HEK293 (cell line): ENCODE data around the gene DMPK.

Experiments used
- AEBP2 ChIP-seq: fragments of 450-650 bp; formaldehyde crosslinking; IDR thresholded peaks from 2 replicates; pipeline ENCODE4 v1.5.1; 2016; ENCODE audit warnings: missing biosample characterization, missing genetic modification characterization, borderline replicate concordance
- BCL6B ChIP-seq: fragments of 450-650 bp; formaldehyde crosslinking; IDR thresholded peaks from 2 replicates; pipeline ENCODE4 v1.5.1; 2017; ENCODE audit warnings: missing biosample characterization, missing genetic modification characterization
- CTCF ChIP-seq: fragments of 450-650 bp; formaldehyde crosslinking; IDR thresholded peaks from 2 replicates; pipeline ENCODE4 v1.5.1; 2016; ENCODE audit warnings: missing biosample characterization, missing genetic modification characterization
- GLIS1 ChIP-seq: fragments of 450-650 bp; formaldehyde crosslinking; IDR thresholded peaks from 2 replicates; pipeline ENCODE4 v1.5.1; 2016; ENCODE audit warnings: missing biosample characterization, missing genetic modification characterization
- MYNN ChIP-seq: fragments of 450-650 bp; formaldehyde crosslinking; IDR thresholded peaks from 2 replicates; pipeline ENCODE4 v1.5.1; 2016; ENCODE audit warnings: missing biosample characterization, missing genetic modification characterization, borderline replicate concordance
- PRDM1 ChIP-seq: fragments of 450-650 bp; formaldehyde crosslinking; IDR thresholded peaks from 2 replicates; pipeline ENCODE4; 2016; ENCODE audit warnings: missing biosample characterization, missing genetic modification characterization
- PRDM4 ChIP-seq: fragments of 450-650 bp; formaldehyde crosslinking; IDR thresholded peaks from 2 replicates; pipeline ENCODE4 v1.5.1; 2017; ENCODE audit warnings: missing biosample characterization, missing genetic modification characterization
- SETDB1 ChIP-seq: IDR thresholded peaks from one replicate; pipeline ENCODE4 v1.6.1; 2017; ENCODE audit warnings: mild to moderate bottlenecking, low read length, moderate library complexity, mixed read lengths; ENCODE audit not compliant: insufficient read length
- ZNF114 ChIP-seq: fragments of 450-650 bp; formaldehyde crosslinking; IDR thresholded peaks from 2 replicates; pipeline ENCODE4 v1.5.0; 2017; ENCODE audit warnings: missing biosample characterization, missing genetic modification characterization
- ZNF138 ChIP-seq: fragments of 450-650 bp; formaldehyde crosslinking; IDR thresholded peaks from 2 replicates; pipeline ENCODE4 v1.5.1; 2016; ENCODE audit warnings: missing biosample characterization, missing genetic modification characterization, borderline replicate concordance
- ZNF157 ChIP-seq: fragments of 450-650 bp; formaldehyde crosslinking; IDR thresholded peaks from 2 replicates; pipeline ENCODE4 v1.5.1; 2016; ENCODE audit warnings: missing biosample characterization, missing genetic modification characterization
- ZNF16 ChIP-seq: fragments of 450-650 bp; formaldehyde crosslinking; IDR thresholded peaks from 2 replicates; pipeline ENCODE4 v1.5.1; 2016; ENCODE audit warnings: low read depth, missing biosample characterization, missing genetic modification characterization
- ZNF174 ChIP-seq: fragments of 450-650 bp; formaldehyde crosslinking; IDR thresholded peaks from 2 replicates; pipeline ENCODE4 v1.5.0; 2017; ENCODE audit warnings: missing biosample characterization, mild to moderate bottlenecking, missing genetic modification characterization
- ZNF239 ChIP-seq: fragments of 450-650 bp; formaldehyde crosslinking; IDR thresholded peaks from 2 replicates; pipeline ENCODE4 v1.5.1; 2016; ENCODE audit warnings: missing biosample characterization, missing genetic modification characterization
- ZNF248 ChIP-seq: fragments of 450-650 bp; formaldehyde crosslinking; IDR thresholded peaks from 2 replicates; pipeline ENCODE4 v1.5.1; 2017; ENCODE audit warnings: missing biosample characterization, missing genetic modification characterization
- ZNF26 ChIP-seq: fragments of 450-650 bp; formaldehyde crosslinking; IDR thresholded peaks from 2 replicates; pipeline ENCODE4 v1.5.1; 2016; ENCODE audit warnings: missing biosample characterization, missing genetic modification characterization
- ZNF335 ChIP-seq: fragments of 450-650 bp; formaldehyde crosslinking; conservative IDR thresholded peaks from 2 replicates; pipeline ENCODE4 v1.5.1; 2016; ENCODE audit warnings: missing biosample characterization, missing genetic modification characterization
- ZNF391 ChIP-seq: fragments of 450-650 bp; formaldehyde crosslinking; IDR thresholded peaks from 2 replicates; pipeline ENCODE4 v1.5.1; 2016; ENCODE audit warnings: low read depth, missing biosample characterization, missing genetic modification characterization, borderline replicate concordance
- ZNF394 ChIP-seq: fragments of 450-650 bp; formaldehyde crosslinking; IDR thresholded peaks from 2 replicates; pipeline ENCODE4 v1.5.1; 2016; ENCODE audit warnings: missing biosample characterization, missing genetic modification characterization, mild to moderate bottlenecking, moderate library complexity, borderline replicate concordance
- ZNF518A ChIP-seq: fragments of 450-650 bp; formaldehyde crosslinking; conservative IDR thresholded peaks from 2 replicates; pipeline ENCODE4 v1.5.1; 2016; ENCODE audit warnings: low read depth, missing biosample characterization, missing genetic modification characterization
- ZNF548 ChIP-seq: fragments of 450-650 bp; formaldehyde crosslinking; IDR thresholded peaks from 2 replicates; pipeline ENCODE4 v1.5.1; 2016; ENCODE audit warnings: missing biosample characterization, missing genetic modification characterization
- ZNF561 ChIP-seq: fragments of 450-650 bp; IDR thresholded peaks from 2 replicates; pipeline ENCODE4 v1.5.1; 2018; ENCODE audit warnings: missing biosample characterization, missing genetic modification characterization, borderline replicate concordance
- ZNF623 ChIP-seq: fragments of 450-650 bp; formaldehyde crosslinking; IDR thresholded peaks from 2 replicates; pipeline ENCODE4 v1.5.1; 2016; ENCODE audit warnings: missing biosample characterization, missing genetic modification characterization
- ZNF791 ChIP-seq: fragments of 450-650 bp; formaldehyde crosslinking; IDR thresholded peaks from 2 replicates; pipeline ENCODE4 v1.5.1; 2016; ENCODE audit warnings: missing biosample characterization, missing genetic modification characterization
- ZNF837 ChIP-seq: fragments of 450-650 bp; formaldehyde crosslinking; IDR thresholded peaks from 2 replicates; pipeline ENCODE4 v1.5.1; 2016; ENCODE audit warnings: missing biosample characterization, missing genetic modification characterization
- ZSCAN30 ChIP-seq: fragments of 450-650 bp; IDR thresholded peaks from 2 replicates; pipeline ENCODE4 v1.5.1; 2018; ENCODE audit warnings: missing biosample characterization, mild to moderate bottlenecking, missing genetic modification characterization, moderate library complexity
- ZXDB ChIP-seq: fragments of 450-650 bp; formaldehyde crosslinking; IDR thresholded peaks from 2 replicates; pipeline ENCODE4 v1.5.1; 2016; ENCODE audit warnings: missing biosample characterization, missing genetic modification characterization

DMPK gene

GRCh38 chr19:45767410-45767880 is 14.8 kb downstream of the DMPK start (continued):
- 0 out of 2 replicates have a peak, but pooled peaks have one; percentile 49 for TF ChIP-seq ZSCAN30
- peak; percentile 61 for TF ChIP-seq PRDM1 (tag by site-specific recombination)
- TF ChIP-seq AEBP2 (tag by site-specific recombination) = no peak
- no peak for TF ChIP-seq ZNF518A (tag by site-specific recombination)
- no peak for TF ChIP-seq ZNF239 (tag by site-specific recombination)
- TF ChIP-seq ZNF623 (tag by site-specific recombination) = no peak
- peak; percentile 19; the same call in 1 of the 2 replicates for TF ChIP-seq ZNF394 (tag by site-specific recombination)
- no peak for TF ChIP-seq ZNF138 (tag by site-specific recombination)
- TF ChIP-seq PRDM4 = peak; percentile 81
- TF ChIP-seq ZNF391 (tag by site-specific recombination) = no peak
- 0 out of 2 replicates have a peak, but pooled peaks have one; percentile 38 for TF ChIP-seq ZNF561 (tag by site-specific recombination)
- TF ChIP-seq ZNF114 (tag by site-specific recombination) = no peak
- no peak for TF ChIP-seq ZNF791
- TF ChIP-seq SETDB1 = no peak
- no peak for TF ChIP-seq BCL6B
- TF ChIP-seq ZNF248 (tag by site-specific recombination) = no peak
- no peak for TF ChIP-seq ZNF157 (tag by site-specific recombination)
- no peak; the same call in 1 of the 2 replicates for TF ChIP-seq ZXDB
- no peak for TF ChIP-seq ZNF837 (tag by site-specific recombination)
- TF ChIP-seq ZNF16 (tag by site-specific recombination) = no peak
- TF ChIP-seq ZNF335 = no peak
- TF ChIP-seq CTCF = no peak; the same call in 1 of the 2 replicates
- no peak for TF ChIP-seq MYNN (tag by site-specific recombination)
- peak; percentile 33; the same call in 1 of the 2 replicates for TF ChIP-seq GLIS1 (tag by site-specific recombination)
- no peak for TF ChIP-seq ZNF26
- no peak for TF ChIP-seq ZNF548 (tag by site-specific recombination)
- TF ChIP-seq ZNF174 (tag by site-specific recombination) = no peak
